NOMO-1 treated with dmso at 0.1 percent for 144 hours (cell line): Measurements from ENCODE around the gene OR5B3.
A peak's percentile ranks its signal among the peaks of the same experiment; 100 is the strongest.
"Not testable (repeated sequence)": the region's sequence is repeated elsewhere in the genome, so short reads cannot be mapped to it uniquely, and the experiment has no call there.

Source experiments
- DNase-seq: peaks from one replicate; lab custom pipeline; 2025; ENCODE audit not compliant: unreplicated experiment; lab: John Stamatoyannopoulos, UW

The OR5B3 gene

DNA sequence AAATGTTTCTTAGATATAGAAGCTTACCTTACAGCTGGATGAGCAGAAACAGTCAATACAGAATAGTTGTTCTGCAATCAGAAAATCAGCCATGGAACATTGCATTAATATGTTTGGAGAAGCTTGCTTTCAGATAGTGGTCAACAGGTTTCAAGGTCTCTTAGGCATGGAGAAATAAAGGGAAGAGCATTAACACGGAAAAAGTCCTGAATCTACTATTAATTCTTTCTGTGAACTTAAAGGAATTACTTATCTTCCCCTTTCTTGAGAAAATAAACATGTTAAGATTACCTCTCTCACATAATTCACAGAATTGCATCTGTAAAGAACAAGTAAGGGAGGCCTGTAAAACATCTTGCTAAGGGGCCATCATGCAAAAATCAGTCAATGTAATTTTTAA, at the start of gene OR5B3:
Gene OR5B3, minus strand, starts transcription at position 101 of the 400 bp plus-strand sequence. CDS start 3,465 bp downstream, outside the sequence.
- no peak for DNase-seq

DNA sequence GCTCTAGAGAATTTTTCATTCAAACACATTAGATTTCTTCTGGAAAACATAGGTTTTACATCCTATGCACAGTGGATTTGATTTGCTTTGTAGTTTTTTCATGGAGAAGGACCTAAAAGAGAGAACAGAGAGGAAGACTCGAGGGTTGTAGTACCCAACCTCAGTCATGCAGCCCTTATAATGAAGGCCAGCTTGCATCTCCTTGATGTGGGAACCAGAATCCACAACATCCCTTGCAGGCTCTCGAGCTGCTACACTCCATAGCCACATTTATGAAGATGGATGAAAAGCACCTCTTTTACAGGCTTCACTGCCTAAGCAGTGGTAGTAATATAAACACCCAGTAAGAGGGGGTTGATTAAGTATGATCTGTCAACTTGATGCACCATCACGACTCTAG, 44.9 kb upstream of the OR5B3 start:
- DNase-seq, result no peak

DNA sequence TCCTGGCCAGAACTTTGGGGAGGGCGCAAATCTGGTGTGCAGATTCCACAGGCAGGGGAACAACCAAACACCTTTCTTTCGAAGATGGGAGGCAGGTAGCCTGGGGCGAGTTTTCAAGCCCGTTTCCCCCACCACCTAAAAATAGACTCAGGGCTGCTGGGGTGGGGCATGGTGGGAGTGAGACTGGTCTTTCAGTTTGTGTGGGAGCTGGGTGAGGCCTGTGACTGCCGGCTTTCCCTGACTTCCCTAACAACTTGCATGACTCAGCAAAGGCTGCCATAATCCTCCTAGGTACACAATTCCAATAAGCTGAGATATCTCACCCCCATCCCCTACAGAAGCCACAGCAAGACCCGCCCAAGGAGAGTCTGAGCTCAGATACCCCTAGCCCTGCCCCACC, 39.6 kb upstream of the OR5B3 start:
- DNase-seq, result no peak

DNA sequence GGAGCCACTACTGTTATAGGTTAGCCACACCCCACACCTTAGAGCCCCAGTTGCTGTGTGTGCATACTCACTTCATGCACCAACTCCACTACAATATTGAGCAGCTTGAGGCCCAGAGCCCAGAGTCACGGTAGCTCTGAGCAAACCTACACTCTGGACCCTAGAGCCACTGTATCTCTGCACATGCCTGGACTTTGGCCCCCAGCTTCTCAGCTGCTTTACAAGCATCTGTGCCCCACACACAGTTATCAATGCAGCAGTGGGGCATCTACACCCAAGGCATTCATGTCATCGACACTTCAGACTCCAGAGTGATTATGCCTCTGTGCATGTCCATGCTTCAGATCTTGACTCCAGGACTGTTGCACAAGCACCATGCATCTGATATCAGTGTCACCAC, 37.6 kb upstream of the OR5B3 start:
- no peak for DNase-seq

- DNase-seq, result no peak
Measured at GRCh38 chr11:58442136-58442535, 35.5 kb upstream of the OR5B3 start, which contains the start of gene OR5B12. TSS of gene OR5B12 (minus strand) at chr11:58442236. CDS start at chr11:58440151, 2,085 bp downstream.

DNA sequence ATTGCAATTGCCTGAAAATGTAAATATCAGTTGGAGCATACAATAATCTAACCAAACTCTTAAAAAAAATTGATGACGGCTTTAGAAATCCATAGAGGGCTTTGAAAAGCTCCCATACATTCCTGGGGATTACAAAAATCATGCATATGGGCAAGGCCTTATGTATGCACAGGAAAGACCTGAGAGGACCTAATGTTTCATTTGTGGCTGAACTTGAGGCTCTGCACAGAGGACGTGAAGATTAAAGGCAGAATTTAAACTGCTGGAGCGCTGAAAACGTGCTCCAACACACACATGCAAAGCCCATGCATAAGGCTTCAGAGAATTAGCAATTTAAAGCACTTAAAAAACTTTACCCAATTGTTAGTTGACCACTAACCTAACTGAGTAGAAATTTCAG, 31.8 kb upstream of the OR5B3 start:
- no peak for DNase-seq

DNA sequence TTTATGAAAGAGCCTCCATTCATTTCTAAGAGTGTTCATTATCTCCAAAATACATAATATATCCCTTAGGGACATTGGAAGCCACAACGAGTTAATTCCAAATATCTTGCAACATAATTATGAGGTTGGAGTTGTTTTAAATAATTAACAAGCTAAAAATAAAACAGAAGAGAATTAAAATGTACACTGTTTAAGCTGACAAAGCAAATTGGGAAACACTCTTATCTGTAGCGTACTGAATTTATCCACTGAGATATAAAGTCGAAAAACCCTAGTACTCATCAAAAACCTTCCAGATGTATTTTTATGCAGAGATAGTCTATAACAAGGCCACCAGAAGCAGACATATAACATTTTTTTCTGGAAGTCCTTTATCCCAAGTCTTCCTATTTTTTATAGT, 27.5 kb upstream of the OR5B3 start:
- DNase-seq, result no peak

DNA sequence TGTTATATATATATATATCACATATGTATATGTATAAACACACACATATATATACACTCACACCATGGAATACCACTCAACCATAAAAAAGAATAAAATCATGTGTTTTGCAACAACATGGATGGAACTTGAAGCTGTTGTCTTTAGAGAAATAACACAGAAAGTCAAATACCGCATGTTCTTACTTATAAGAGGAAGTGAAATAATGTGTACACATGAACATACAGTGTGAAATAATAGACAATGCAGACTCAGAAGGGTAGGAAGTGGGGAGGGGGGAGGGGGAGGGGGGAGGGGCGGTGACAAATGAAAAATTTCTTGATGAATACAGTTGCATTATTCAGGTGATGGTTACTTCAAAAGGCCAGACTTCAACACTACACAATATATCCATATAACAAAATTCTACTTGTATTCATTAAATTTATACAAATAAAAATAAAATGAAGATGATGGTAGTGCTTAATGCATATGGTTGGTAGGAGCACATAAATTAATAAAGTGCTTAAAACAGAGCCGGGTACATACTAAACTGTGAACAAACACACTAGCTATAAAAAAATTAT, 27.0 kb upstream of the OR5B3 start:
- DNase-seq, result peak; percentile 10

- no peak for DNase-seq
Measured at GRCh38 chr11:58429273-58429672, 22.6 kb upstream of the OR5B3 start.

DNA sequence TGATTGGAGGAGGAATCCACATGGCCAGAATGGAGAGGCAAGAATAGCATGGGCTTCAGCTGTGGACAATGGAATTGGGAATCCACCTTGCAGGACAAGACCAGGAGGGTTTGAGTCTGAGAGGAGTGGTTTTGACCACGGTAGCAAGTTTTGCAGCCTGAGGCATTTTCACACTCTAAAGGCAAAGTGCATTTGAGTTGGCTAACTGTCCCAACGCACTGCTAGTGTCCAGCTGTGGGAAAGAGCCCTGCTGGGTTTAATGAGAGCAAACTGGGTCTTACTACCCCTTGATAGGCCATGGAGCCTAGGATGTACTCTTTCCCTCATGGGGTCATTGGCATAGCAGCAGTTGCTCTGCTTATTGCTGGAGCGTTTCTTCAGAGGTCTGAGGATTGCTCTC, 21.3 kb upstream of the OR5B3 start, which contains the start of gene OR5B2:
Gene OR5B2, minus strand, starts transcription at position 101 of the 400 bp plus-strand sequence. CDS start 4,860 bp downstream, outside the sequence.
- no peak for DNase-seq

DNA sequence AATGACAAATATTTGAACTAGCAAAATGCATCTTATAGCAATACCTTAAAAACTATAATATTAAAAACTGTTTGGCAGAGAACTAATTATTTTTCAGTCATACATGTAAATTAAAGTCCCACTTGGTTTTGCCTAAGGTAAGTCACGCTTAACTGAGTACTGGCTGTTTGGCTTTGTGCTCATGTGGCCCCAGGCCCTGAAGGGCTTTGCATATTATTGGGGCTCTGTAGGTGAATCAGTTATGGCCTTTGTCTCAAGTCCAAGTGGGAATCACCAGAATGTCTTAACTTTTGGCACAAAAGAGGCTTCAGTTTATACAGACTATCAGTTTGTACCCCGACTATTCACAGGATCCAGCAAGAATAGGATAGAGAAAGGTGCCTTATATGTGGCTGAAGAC, 7.1 kb downstream of the OR5B3 start:
- DNase-seq, result not testable (repeated sequence)

GRCh38 chr11:58395581-58395980, 11.1 kb downstream of the OR5B3 start:
- DNase-seq, result no peak

DNA sequence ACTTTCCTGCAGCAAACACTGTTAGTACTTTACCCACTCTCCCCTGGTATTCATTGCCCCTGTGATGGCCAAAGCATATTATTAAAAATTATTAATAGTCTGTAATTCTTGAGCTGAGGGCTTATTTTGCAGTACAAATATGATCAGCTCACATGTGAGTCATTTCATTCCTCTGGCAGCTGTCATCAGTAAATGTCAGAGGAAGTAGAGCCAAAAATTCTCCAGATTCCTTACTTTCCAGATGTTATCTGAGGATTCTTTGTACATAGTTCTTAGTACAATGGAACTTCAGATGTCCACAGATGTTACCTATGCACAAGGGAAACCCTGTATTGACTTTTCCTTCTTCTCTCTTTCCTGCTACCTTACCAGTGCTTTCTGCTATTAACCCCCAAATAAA, 12.5 kb downstream of the OR5B3 start:
- DNase-seq, result no peak

GRCh38 chr11:58392746-58393145, 13.9 kb downstream of the OR5B3 start:
- DNase-seq, result no peak

DNA sequence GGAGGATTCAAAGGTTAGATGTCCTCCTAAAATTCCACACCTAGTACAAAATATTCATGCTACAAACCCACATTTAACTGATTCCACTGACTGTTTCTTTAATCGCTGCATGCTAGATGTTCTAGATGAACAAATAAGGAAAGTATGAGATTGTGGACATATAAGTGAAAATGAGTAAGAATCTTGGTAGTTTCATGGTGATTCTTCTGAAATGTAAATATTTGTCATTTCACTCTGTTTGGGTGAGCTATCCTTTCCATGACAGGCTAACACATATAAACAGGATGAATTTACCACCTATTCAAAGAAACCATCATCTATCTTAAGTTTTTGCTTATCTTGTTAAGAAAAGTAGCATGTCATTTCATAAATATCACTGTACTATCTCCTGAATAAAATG, 14.8 kb downstream of the OR5B3 start:
- DNase-seq, result no peak

DNA sequence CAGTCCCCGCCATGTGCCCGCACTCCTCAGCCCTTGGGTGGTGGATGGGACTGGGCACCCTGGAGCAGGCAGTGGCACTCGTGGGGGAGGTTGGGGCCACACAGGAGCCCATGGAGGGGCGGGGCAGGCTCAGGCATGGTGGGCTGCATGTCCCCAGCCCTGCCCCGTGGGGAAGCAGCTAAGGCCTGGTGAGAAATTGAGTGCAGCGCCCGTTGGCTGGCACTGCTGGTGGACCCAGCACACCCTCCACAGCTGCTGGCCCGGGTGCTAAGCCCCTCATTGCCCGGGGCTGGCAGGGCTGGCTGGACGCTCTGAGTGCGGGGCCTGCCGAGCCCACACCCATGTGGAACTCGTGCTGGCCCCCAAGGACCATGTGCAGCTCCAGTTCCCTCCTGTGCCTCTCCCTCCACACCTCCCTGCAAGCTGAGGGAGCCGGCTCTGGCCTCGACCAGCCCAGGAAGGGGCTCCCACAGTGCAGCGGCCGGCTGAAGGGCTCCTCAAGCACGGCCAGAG, 16.1 kb downstream of the OR5B3 start:
- no peak for DNase-seq

- DNase-seq, result no peak
Measured at GRCh38 chr11:58358969-58359368, 47.7 kb downstream of the OR5B3 start, which contains the start of gene OR5B17. TSS of gene OR5B17 (minus strand) at chr11:58359069. CDS start at chr11:58359069, 0 bp downstream.

- DNase-seq, result no peak
Measured at GRCh38 chr11:58354727-58355126, 51.9 kb downstream of the OR5B3 start.
